Keratinocyte (primary cell): ENCODE measurements around the gene JPT2. TPM values are rescaled to one million over a fixed set of nuclear protein-coding genes. Genes with fewer than 3 reads are reported as not detected.

Source experiments
- DNase-seq: peaks from one replicate; pipeline ENCODE4 v3.0.0-alpha.2; 2011; ENCODE audit warnings: low read depth, missing footprints, low spot score
- FAIRE-seq: peaks from 2 replicates; lab custom pipeline; 2011; peaks lifted over from hg19 to GRCh38; lab: Jason Lieb, UNC
- H2AFZ ChIP-seq: 2 replicates; pipeline ENCODE4 v1.6.0; 2012; ENCODE audit warnings: low read length, control low read depth, inconsistent platforms; ENCODE audit not compliant: control insufficient read depth
- H3K27ac ChIP-seq: 2 replicates; pipeline ENCODE4 v1.5.1; 2011; ENCODE audit warnings: low read length; ENCODE audit not compliant: control insufficient read depth, insufficient read depth
- H3K27me3 ChIP-seq: 3 replicates; pipeline ENCODE4 v1.6.0; 2011; ENCODE audit warnings: low read length; ENCODE audit not compliant: control insufficient read depth, insufficient read depth; ENCODE audit errors: extremely low read depth
- H3K36me3 ChIP-seq, 2 experiments: 2 replicates in 1 of 2; 3 replicates in 1 of 2; pipeline ENCODE4 v1.5.1; 2011; ENCODE audit warnings: low read length in 2 of 2, mild to moderate bottlenecking in 1 of 2; ENCODE audit not compliant: control insufficient read depth in 2 of 2, insufficient read depth in 2 of 2; ENCODE audit errors: extremely low read depth in 1 of 2
- H3K4me1 ChIP-seq: 3 replicates; pipeline ENCODE4 v1.5.1; 2011; ENCODE audit warnings: low read length; ENCODE audit not compliant: control insufficient read depth, insufficient read depth; ENCODE audit errors: extremely low read depth
- H3K4me2 ChIP-seq: 3 replicates; pipeline ENCODE4 v1.6.0; 2011; ENCODE audit warnings: low read depth, low read length; ENCODE audit not compliant: control insufficient read depth, insufficient read depth; ENCODE audit errors: extremely low read depth
- H3K4me3 ChIP-seq, 3 experiments: fragments of 200-600 bp in 1 of 3; sonication (generic) in 1 of 3; 2 replicates in 2 of 3; 3 replicates in 1 of 3; pipeline ENCODE4 v1.5.1; 2011 to 2016; ENCODE audit warnings: low read length in 3 of 3, mild to moderate bottlenecking in 3 of 3, control low read depth in 2 of 3, inconsistent platforms in 1 of 3, low read depth in 1 of 3, mixed read lengths in 1 of 3, mixed run types in 1 of 3, moderate library complexity in 1 of 3; ENCODE audit not compliant: control insufficient read depth in 2 of 3, insufficient read depth in 2 of 3; ENCODE audit errors: extremely low read depth in 1 of 3
- H3K79me2 ChIP-seq: 2 replicates; pipeline ENCODE4 v1.6.0; 2012; ENCODE audit warnings: low read length; ENCODE audit not compliant: control insufficient read depth, insufficient read depth
- H3K9ac ChIP-seq: 3 replicates; pipeline ENCODE4 v1.6.0; 2011; ENCODE audit warnings: low read length; ENCODE audit not compliant: control insufficient read depth, insufficient read depth; ENCODE audit errors: extremely low read depth
- H3K9me1 ChIP-seq: 3 replicates; pipeline ENCODE4 v1.6.0; 2011; ENCODE audit warnings: low read length; ENCODE audit not compliant: control insufficient read depth, insufficient read depth; ENCODE audit errors: extremely low read depth
- H3K9me3 ChIP-seq: 2 replicates; pipeline ENCODE4 v1.5.1; 2012; ENCODE audit warnings: low read depth, low read length; ENCODE audit not compliant: control insufficient read depth
- H4K20me1 ChIP-seq: 3 replicates; pipeline ENCODE4 v1.6.0; 2011; ENCODE audit warnings: low read length; ENCODE audit not compliant: control insufficient read depth, insufficient read depth; ENCODE audit errors: extremely low read depth
- EZH2 ChIP-seq: IDR thresholded peaks from one replicate; pipeline ENCODE4 v1.6.1; 2012; ENCODE audit warnings: inconsistent platforms, mild to moderate bottlenecking, low read length, moderate library complexity
- dilution Hi-C: fragments of 300-500 bp; cut with MboI; formaldehyde crosslinking; loops from one replicate; pipeline ENCODE4 v1.7.0; 2020; ENCODE audit warnings: low sequenced_read_pairs; ENCODE audit not compliant: extremely low pct_ligation_motif_present
- polyA plus RNA-seq, 5 experiments: library from polyadenylated mRNA; depleted of rRNA in 3 of 5; stranded (reverse) in 3 of 5; stranded (forward) in 1 of 5; unstranded in 1 of 5; fragments of >200 nt; gene quantifications; 1 replicate in 1 of 5; 2 replicates in 3 of 5; 3 replicates in 1 of 5; pipeline versions ENCODE4 v1.2.1 to v1.2.3, GENCODE V29; 2011 to 2012; ENCODE audit warnings: missing spikeins in 2 of 5, low read depth in 1 of 5, low replicate concordance in 1 of 5
- TF ChIP-seq, protein P1 (sequence below), 3 experiments: IDR thresholded peaks in 1 of 3; conservative IDR thresholded peaks in 1 of 3; optimal IDR thresholded peaks in 1 of 3; 2 replicates in 2 of 3; 3 replicates in 1 of 3; pipeline versions ENCODE3 to v1.5.1; 2011; ENCODE audit warnings: low read length in 3 of 3, mild to moderate bottlenecking in 3 of 3, moderate library complexity in 2 of 3, control low read depth in 1 of 3, inconsistent platforms in 1 of 3; ENCODE audit not compliant: insufficient read depth in 2 of 3; ENCODE audit errors: extremely low read depth in 1 of 3

The JPT2 gene
- polyA plus RNA-seq, 1 donor (not counting 4 experiments of a cell fraction or from before 2014, with no cell fraction given): 166 TPM

DNA sequence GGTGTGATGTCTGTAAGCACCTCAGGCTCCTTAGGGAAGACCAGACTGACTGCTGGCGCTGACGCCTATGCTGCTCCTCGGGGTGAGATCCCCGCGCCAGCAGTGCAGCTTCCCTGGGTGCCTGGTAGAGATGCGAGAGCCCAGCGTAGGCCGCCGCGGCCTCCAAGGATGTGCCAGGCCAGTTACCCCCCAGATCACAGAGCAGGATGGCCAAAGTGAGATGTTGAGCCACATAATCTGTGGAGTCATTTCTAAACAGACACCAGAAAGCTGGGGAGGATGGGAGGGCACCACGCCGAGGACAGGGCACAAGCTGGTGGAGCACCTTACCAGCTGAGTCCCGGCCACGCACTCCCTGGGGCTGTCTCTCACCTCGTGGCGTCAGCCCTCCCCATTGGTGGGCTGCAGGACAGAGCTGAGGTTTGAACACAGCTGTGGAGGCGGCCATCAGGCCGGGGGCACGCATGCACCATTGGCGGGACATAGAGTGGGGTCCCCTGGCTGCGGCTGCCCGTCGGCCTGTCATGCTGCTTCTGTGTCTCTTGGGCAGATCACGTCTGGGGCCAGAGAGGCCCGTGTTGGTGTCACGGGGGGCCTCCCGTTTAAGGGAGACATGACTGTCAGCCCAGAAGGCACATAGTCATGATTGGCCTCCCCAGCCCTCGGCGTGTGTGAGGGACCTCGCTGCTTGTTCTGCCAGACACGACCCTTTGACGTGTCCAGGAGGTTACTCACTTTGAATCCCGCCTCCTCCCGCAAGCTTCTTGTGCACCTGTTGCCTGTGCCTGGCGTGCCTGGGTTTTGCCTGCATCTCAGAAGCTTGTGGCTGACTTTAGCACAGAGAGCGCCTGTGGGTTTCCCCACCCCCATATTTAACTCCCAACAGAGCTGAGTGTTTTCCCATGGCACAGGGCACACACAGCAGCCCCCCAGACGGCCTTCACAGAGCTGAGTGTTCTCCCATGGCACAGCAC, 49.9 kb downstream of the JPT2 start:
- Histone ChIP-seq H3K9me3 (no peaks in the 10 kb centered on the region), H3K27ac (no peak overlapping the region), H3K9ac (no peak overlapping the region), H4K20me1 (peaks cover 2% of the 10 kb centered on the region), H3K27me3 (no peaks in the 10 kb centered on the region), H3K4me3 (no peak overlapping the region), H3K4me1 (peaks cover 8% of the 10 kb centered on the region), H3K79me2 (peaks cover 6% of the 10 kb centered on the region), H3K36me3 (peaks cover 5 to 19% of the 10 kb centered on the region in 2 experiments), H3K4me2 (no peak overlapping the region), H2AFZ (no peak overlapping the region), H3K9me1 (no peaks in the 10 kb centered on the region)
- no peak for TF ChIP-seq EZH2
- TF ChIP-seq, protein P1, sequence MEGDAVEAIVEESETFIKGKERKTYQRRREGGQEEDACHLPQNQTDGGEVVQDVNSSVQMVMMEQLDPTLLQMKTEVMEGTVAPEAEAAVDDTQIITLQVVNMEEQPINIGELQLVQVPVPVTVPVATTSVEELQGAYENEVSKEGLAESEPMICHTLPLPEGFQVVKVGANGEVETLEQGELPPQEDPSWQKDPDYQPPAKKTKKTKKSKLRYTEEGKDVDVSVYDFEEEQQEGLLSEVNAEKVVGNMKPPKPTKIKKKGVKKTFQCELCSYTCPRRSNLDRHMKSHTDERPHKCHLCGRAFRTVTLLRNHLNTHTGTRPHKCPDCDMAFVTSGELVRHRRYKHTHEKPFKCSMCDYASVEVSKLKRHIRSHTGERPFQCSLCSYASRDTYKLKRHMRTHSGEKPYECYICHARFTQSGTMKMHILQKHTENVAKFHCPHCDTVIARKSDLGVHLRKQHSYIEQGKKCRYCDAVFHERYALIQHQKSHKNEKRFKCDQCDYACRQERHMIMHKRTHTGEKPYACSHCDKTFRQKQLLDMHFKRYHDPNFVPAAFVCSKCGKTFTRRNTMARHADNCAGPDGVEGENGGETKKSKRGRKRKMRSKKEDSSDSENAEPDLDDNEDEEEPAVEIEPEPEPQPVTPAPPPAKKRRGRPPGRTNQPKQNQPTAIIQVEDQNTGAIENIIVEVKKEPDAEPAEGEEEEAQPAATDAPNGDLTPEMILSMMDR (optimal IDR thresholded peaks at IDR 0.05 in 1 of 3, IDR thresholded peaks at IDR 0.05 in 1 of 3, conservative IDR thresholded peaks at IDR 0.05 in 1 of 3; ENCODE audit: extremely low read depth in 1 of 3, insufficient read depth in 2 of 3, low read length in 3 of 3): no peak
- DNase-seq: no peak
- FAIRE-seq: no peak
- dilution Hi-C loops: no loop called here

DNA sequence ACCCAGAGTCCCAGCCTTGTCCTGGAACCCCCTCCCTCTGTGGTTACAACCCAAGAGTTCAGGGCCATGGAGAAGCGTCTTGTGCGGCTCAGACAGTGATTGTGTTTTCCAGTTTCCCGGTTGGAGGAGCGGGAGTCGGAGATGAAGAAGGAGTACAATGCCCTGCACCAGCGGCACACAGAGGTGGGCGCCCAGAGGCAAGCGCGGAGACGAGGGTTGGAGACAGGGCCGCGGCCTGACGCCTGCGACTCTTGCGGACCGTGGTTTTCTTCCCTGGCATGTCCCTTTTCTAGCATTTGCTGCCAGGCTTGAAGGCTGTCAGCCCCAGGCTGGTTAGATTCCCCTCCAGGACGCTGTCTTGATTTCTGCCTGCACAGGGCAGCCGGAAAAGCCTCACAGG, 50.9 kb downstream of the JPT2 start:
- dilution Hi-C loops: no loop called here
- no peak overlapping the region for H3K27ac ChIP-seq
- peaks cover 7 to 22% of the 10 kb centered on the region in 2 experiments for H3K36me3 ChIP-seq
- FAIRE-seq (no peak), DNase-seq (no peak)
- H2AFZ ChIP-seq: no peak overlapping the region
- H3K27me3 ChIP-seq: no peaks in the 10 kb centered on the region
- peaks cover 6% of the 10 kb centered on the region for H3K79me2 ChIP-seq
- no peak overlapping the region for H3K9ac ChIP-seq
- H3K9me3 ChIP-seq: no peaks in the 10 kb centered on the region
- H3K4me2 ChIP-seq: no peak overlapping the region
- peaks cover 2% of the 10 kb centered on the region for H4K20me1 ChIP-seq
- H3K9me1 ChIP-seq: no peaks in the 10 kb centered on the region
- H3K4me1 ChIP-seq: no peaks in the 10 kb centered on the region
- no peak for TF ChIP-seq EZH2
- TF ChIP-seq, protein P1 (optimal IDR thresholded peaks at IDR 0.05 in 1 of 3, IDR thresholded peaks at IDR 0.05 in 1 of 3, conservative IDR thresholded peaks at IDR 0.05 in 1 of 3; ENCODE audit: extremely low read depth in 1 of 3, insufficient read depth in 2 of 3, low read length in 3 of 3): no peak
- no peak overlapping the region for H3K4me3 ChIP-seq
